HepG2 (cell line): Measurements from ENCODE around the gene GSK3A. TPM values are rescaled to one million over a fixed set of nuclear protein-coding genes. Genes with fewer than 3 reads are reported as not detected.

Experiments used
- ASH2L ChIP-seq: fragments of 300-600, 200-600 bp; sonication (generic); IDR thresholded peaks from 2 replicates; pipeline ENCODE4 v1.7.0; 2017; ENCODE audit warnings: low read depth, mild to moderate bottlenecking, moderate library complexity, mixed read lengths, low read length; ENCODE audit not compliant: insufficient read length
- ATF7-NPFF ChIP-seq: sonication (generic); formaldehyde crosslinking; IDR thresholded peaks from 2 replicates; pipeline ENCODE4 v1.8.1; 2023; ENCODE audit warnings: mild to moderate bottlenecking, low read depth, missing genetic modification reagents, moderate library complexity
- CREB1 ChIP-seq, 2 experiments: fragments of 450-650 bp in 1 of 2; IDR thresholded peaks; 2 replicates each; pipeline ENCODE4 v1.6.1; 2016 to 2017; ENCODE audit warnings: control low read depth in 1 of 2, mild to moderate bottlenecking in 1 of 2, missing compliant biosample characterization in 1 of 2, missing genetic modification characterization in 1 of 2
- DMAP1 ChIP-seq: IDR thresholded peaks from 2 replicates; pipeline ENCODE4 v1.6.1; 2016
- FOXK1 ChIP-seq: sonication (generic); formaldehyde crosslinking; IDR thresholded peaks from 2 replicates; pipeline ENCODE4 v1.4.0; 2020; ENCODE audit warnings: low read depth, missing genetic modification reagents, borderline replicate concordance
- FOXO1 ChIP-seq: sonication (generic); formaldehyde crosslinking; IDR thresholded peaks from 2 replicates; pipeline ENCODE4 v1.4.0; 2020; ENCODE audit warnings: missing genetic modification reagents
- FOXP1 ChIP-seq, 2 experiments: fragments of 450-650 bp in 1 of 2; IDR thresholded peaks; 2 replicates each; pipeline ENCODE4 v1.6.1; 2017 to 2018; ENCODE audit warnings: antibody characterized with exemption in 1 of 2
- HDAC6 ChIP-seq: fragments of 200-600 bp; sonication (generic); IDR thresholded peaks from 2 replicates; pipeline ENCODE4 v1.7.0; 2017; ENCODE audit warnings: mild to moderate bottlenecking, antibody characterized with exemption, low read length, low read depth
- HNRNPK ChIP-seq: fragments of 200-400 bp; formaldehyde crosslinking; IDR thresholded peaks from 2 replicates; pipeline ENCODE4 v1.6.1; 2018; ENCODE audit warnings: low read length, low read depth, moderate library complexity, mild to moderate bottlenecking; ENCODE audit not compliant: poor library complexity, severe bottlenecking
- LCORL ChIP-seq, 2 experiments: fragments of 450-650 bp in 1 of 2; sonication (generic) in 1 of 2; formaldehyde crosslinking in 1 of 2; IDR thresholded peaks; 2 replicates each; pipeline versions ENCODE4 v1.5.0 to v1.6.1; 2017 to 2020; ENCODE audit warnings: antibody characterized with exemption in 1 of 2, missing genetic modification reagents in 1 of 2
- MXI1 ChIP-seq: IDR thresholded peaks from 3 replicates; pipeline ENCODE4 v1.6.1; 2012; ENCODE audit warnings: low read depth, low read length, inconsistent platforms, borderline replicate concordance
- TBX2 ChIP-seq: sonication (generic); formaldehyde crosslinking; IDR thresholded peaks from 2 replicates; pipeline ENCODE4 v1.5.0; 2020; ENCODE audit warnings: missing genetic modification reagents, mild to moderate bottlenecking, borderline replicate concordance
- ZNF296 ChIP-seq: sonication (generic); formaldehyde crosslinking; conservative IDR thresholded peaks from 2 replicates; pipeline ENCODE4 v1.5.0; 2020; ENCODE audit warnings: mild to moderate bottlenecking, missing genetic modification reagents
- ZNF333 ChIP-seq: sonication (generic); formaldehyde crosslinking; IDR thresholded peaks from 2 replicates; pipeline ENCODE4 v1.4.0; 2020; ENCODE audit warnings: mild to moderate bottlenecking, missing genetic modification reagents, borderline replicate concordance
- ZNF460 ChIP-seq: sonication (generic); formaldehyde crosslinking; IDR thresholded peaks from 2 replicates; pipeline ENCODE4 v1.5.1; 2020; ENCODE audit warnings: missing genetic modification reagents, mild to moderate bottlenecking, borderline replicate concordance
- polyA plus RNA-seq, 8 experiments: library from polyadenylated mRNA; depleted of rRNA in 3 of 8; stranded (reverse) in 7 of 8; unstranded in 1 of 8; fragments of >200 nt; fragmentation: Illumina TruSeq in 4 of 8; extraction: Trizol in 4 of 8; gene quantifications; 2 replicates each; pipeline versions ENCODE4 v1.2.1 to v1.2.3, GENCODE V29; 2011 to 2016; ENCODE audit warnings: low read depth in 4 of 8, missing spikeins in 1 of 8, mixed read lengths in 1 of 8; ENCODE audit not compliant: insufficient read depth in 1 of 8
- total RNA-seq, 5 experiments: library from RNA; depleted of rRNA; stranded (reverse); fragments of >200 nt; fragmentation: Illumina TruSeq; extraction: Trizol; gene quantifications; 2 replicates each; pipeline ENCODE4 v1.2.3, GENCODE V29; 2016; ENCODE audit warnings: low read depth in 1 of 5
- TF ChIP-seq, protein P1 (sequence below): sonication (generic); formaldehyde crosslinking; IDR thresholded peaks from 2 replicates; pipeline ENCODE4 v1.5.0; 2020; ENCODE audit warnings: missing genetic modification reagents
- TF ChIP-seq, protein P2 (sequence below): fragments of 450-650 bp; IDR thresholded peaks from 2 replicates; pipeline ENCODE4 v1.6.1; 2017
- TF ChIP-seq, protein P3 (sequence below): sonication (generic); formaldehyde crosslinking; conservative IDR thresholded peaks from 2 replicates; pipeline ENCODE4 v1.4.0; 2020; ENCODE audit warnings: missing genetic modification reagents
- TF ChIP-seq, protein P4 (sequence below): sonication (generic); formaldehyde crosslinking; IDR thresholded peaks from 2 replicates; pipeline ENCODE4 v1.8.1; 2023; ENCODE audit warnings: mild to moderate bottlenecking, moderate library complexity, missing genetic modification reagents
- TF ChIP-seq, protein P5 (sequence below): sonication (generic); formaldehyde crosslinking; IDR thresholded peaks from 2 replicates; pipeline ENCODE4 v1.5.1; 2020; ENCODE audit warnings: missing genetic modification reagents, mild to moderate bottlenecking, borderline replicate concordance
- TF ChIP-seq, protein P6 (sequence below): sonication (generic); formaldehyde crosslinking; IDR thresholded peaks from 2 replicates; pipeline ENCODE4 v1.5.0; 2020; ENCODE audit warnings: missing genetic modification reagents, mild to moderate bottlenecking, borderline replicate concordance

GSK3A gene
- total and polyA plus RNA-seq, 2 of the 13 experiments (the other 11 are each of a cell fraction or from before 2014, with no cell fraction given), result 16.9 to 52.5 TPM

DNA sequence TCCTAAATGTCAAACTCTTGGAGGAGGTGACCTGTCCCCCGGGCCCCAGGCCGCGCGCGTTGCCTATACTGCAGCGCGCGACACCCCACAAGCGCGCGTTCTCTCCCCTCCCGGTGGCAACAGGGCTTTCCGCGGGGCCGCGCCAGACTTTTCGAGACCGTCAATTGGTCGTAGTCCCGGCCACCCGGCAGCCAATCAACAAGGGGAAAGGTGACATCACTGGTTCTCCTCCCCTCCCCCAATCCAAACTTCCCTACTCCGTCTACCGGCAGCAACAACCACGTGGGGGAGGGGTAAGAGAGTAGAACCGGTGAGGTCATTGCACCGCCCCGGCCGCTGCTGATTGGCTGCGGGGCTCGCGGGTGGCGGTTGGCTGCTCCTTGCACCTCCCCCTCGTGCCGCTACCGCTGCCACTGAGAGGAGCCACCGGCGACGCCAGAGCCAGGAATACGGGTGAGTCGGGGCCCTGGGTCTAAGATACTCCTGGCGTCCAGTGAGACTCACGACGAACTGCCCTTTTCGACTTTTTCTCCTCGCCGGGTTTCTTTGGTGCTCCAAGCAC, 25.8 kb upstream of the GSK3A start (continued):
- TF ChIP-seq ATF7-NPFF (CRISPR knock-in tag) (0 out of 2 replicates have a peak, but pooled peaks have one; percentile 35), LCORL (IDR thresholded peaks at IDR 0.05) (no peak), LCORL (CRISPR knock-in tag; IDR thresholded peaks at IDR 0.05) (0 out of 2 replicates have a peak, but pooled peaks have one; percentile 43), MXI1 (peak; percentile 69; the same call in 1 of the 3 replicates), HDAC6 (no peak), ZNF333 (CRISPR knock-in tag) (no peak), TBX2 (peak; percentile 72; the same call in 1 of the 2 replicates), FOXP1 (IDR thresholded peaks at IDR 0.05) (peak; percentile 52; the same call in 1 of the 2 replicates), FOXP1 (CRISPR knock-in tag; IDR thresholded peaks at IDR 0.05) (no peak; the same call in 1 of the 2 replicates), HNRNPK (no peak), ZNF460 (CRISPR knock-in tag) (no peak), ZNF296 (CRISPR knock-in tag) (no peak), ASH2L (peak; percentile 82), CREB1 (IDR thresholded peaks at IDR 0.05) (peak; percentile 83), CREB1 (CRISPR knock-in tag; IDR thresholded peaks at IDR 0.05) (no peak), FOXK1 (CRISPR knock-in tag) (peak; percentile 56), FOXO1 (CRISPR knock-in tag) (peak; percentile 8; the same call in 1 of the 2 replicates), DMAP1 (peak; percentile 42; the same call in 1 of the 2 replicates)
- TF ChIP-seq, protein P1, sequence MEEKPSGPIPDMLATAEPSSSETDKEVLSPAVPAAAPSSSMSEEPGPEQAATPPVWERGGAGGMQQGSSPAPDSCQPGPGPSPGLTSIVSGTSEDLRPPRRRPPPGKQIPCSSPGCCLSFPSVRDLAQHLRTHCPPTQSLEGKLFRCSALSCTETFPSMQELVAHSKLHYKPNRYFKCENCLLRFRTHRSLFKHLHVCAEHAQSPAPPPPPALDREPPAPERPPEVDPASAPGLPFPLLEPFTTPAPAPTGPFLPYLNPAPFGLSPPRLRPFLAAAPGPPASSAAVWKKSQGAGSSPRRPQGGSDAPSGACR (CRISPR knock-in tag), result 0 out of 2 replicates have a peak, but pooled peaks have one; percentile 49
- TF ChIP-seq, protein P2, sequence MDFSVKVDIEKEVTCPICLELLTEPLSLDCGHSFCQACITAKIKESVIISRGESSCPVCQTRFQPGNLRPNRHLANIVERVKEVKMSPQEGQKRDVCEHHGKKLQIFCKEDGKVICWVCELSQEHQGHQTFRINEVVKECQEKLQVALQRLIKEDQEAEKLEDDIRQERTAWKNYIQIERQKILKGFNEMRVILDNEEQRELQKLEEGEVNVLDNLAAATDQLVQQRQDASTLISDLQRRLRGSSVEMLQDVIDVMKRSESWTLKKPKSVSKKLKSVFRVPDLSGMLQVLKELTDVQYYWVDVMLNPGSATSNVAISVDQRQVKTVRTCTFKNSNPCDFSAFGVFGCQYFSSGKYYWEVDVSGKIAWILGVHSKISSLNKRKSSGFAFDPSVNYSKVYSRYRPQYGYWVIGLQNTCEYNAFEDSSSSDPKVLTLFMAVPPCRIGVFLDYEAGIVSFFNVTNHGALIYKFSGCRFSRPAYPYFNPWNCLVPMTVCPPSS, result no peak
- TF ChIP-seq, protein P3, sequence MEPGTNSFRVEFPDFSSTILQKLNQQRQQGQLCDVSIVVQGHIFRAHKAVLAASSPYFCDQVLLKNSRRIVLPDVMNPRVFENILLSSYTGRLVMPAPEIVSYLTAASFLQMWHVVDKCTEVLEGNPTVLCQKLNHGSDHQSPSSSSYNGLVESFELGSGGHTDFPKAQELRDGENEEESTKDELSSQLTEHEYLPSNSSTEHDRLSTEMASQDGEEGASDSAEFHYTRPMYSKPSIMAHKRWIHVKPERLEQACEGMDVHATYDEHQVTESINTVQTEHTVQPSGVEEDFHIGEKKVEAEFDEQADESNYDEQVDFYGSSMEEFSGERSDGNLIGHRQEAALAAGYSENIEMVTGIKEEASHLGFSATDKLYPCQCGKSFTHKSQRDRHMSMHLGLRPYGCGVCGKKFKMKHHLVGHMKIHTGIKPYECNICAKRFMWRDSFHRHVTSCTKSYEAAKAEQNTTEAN (CRISPR knock-in tag), result 0 out of 2 replicates have a peak, but pooled peaks have one; percentile 32
- TF ChIP-seq, protein P4, sequence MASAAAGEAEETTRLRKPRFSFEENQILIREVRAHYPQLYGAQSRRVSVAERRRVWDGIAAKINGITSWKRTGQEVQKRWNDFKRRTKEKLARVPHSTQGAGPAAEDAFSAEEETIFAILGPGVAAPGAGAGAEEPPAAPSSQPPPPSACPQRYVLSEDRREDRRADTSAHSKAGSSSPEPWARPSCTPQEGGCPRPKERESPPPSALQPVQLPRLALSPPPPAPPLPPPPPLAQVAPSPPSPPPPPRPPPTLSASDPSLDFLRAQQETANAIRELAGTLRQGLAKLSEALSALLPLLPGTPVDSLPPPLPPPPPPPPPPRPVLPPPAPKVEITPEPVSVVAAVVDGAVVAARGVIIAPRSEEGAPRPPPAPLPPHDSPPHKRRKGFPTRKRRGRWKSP (CRISPR knock-in tag), result 0 out of 2 replicates have a peak, but pooled peaks have one; percentile 65
- TF ChIP-seq, protein P5, sequence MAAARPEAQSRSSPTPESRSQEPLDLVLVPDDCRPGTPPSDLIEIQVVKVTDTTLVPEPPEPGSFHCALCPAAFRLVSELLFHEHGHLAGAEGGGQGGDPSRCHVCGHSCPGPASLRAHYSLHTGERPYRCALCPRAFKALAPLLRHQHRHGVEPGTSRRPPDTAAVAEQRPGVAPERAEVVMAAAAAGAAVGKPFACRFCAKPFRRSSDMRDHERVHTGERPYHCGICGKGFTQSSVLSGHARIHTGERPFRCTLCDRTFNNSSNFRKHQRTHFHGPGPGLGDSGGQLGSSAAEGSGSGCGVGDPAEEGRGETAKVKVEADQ (CRISPR knock-in tag), result peak; percentile 48; the same call in 1 of the 2 replicates
- TF ChIP-seq, protein P6, sequence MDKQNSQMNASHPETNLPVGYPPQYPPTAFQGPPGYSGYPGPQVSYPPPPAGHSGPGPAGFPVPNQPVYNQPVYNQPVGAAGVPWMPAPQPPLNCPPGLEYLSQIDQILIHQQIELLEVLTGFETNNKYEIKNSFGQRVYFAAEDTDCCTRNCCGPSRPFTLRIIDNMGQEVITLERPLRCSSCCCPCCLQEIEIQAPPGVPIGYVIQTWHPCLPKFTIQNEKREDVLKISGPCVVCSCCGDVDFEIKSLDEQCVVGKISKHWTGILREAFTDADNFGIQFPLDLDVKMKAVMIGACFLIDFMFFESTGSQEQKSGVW (CRISPR knock-in tag), result no peak
